Measurements from ENCODE around the gene ZNF808. TPM values are rescaled to one million over a fixed set of nuclear protein-coding genes. Genes with fewer than 3 reads are reported as not detected.

ZNF808 gene
- total RNA-seq (2022; extraction: Qiagen RNA extraction), result 0.06 to 0.26 TPM (median 0.16 TPM) in 5 replicates

GRCh38 chr19:52527134-52527955, at the start of gene ZNF808:
Gene ZNF808, plus strand, starts transcription at chr19:52527668. Its CDS starts 15,617 bp downstream, at chr19:52543285.

DNA sequence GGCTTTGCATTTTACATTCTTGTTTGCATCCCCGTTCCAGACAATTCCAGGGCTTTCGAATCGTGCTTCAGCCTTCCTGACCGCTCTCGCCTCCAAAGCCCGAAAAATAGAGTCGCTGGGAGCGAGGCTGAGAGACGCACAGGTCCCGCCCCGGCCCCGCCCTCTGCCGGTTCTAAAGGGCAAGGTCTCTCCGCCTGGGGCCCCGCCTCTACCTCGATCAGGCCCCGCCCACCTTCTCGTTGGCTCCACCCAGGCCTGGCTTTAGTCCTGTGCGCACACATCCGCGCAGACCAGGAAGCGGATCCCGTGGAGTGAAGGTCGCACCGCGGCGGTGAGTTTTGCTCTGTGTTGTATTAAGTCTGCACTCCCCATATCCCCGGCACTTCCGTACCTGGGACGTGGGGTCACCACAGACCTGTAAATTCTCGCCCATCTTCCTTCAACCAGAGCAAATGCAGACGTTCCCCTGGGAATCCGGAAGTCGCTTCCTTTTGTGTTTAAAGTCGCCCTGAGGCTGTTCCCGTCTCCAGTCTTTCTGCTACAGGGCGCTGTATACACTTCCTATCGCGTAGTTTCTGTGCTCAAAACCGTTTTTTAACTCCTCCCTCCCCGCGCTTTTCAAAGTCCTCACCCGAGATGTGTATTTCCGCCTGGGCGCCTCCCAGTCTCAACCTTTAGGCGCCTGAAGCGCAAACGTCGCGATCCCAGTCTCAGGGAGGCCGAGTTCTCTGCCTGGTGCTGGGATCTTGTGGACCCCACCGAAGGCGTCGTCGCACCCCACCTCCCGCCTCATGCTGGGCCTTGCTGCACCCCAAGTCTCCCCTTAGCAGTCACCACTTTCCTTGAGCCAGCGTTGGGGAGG, 42.8 kb downstream of the ZNF808 start, which contains the start of gene ZNF701:
ZNF701 (plus strand) TSS at position 288 of the 862 bp plus-strand sequence. CDS start 3,861 bp downstream, outside the sequence.

Other genes with a start within 250 kb of the ZNF808 start
- gene ZNF480, start 230.5 kb upstream of the ZNF808 start, total RNA-seq (2022; extraction: Qiagen RNA extraction), result 10.0 to 19.8 TPM (median 16.6 TPM) in 5 replicates
- not detected in 5 replicates for gene ZNF610, start 191.4 kb upstream of the ZNF808 start, total RNA-seq (2022; extraction: Qiagen RNA extraction)
- 0.63 to 1.2 TPM (median 0.65 TPM) in 5 replicates for gene ZNF880, start 157.7 kb upstream of the ZNF808 start, total RNA-seq (2022; extraction: Qiagen RNA extraction)
- 0.16 to 0.27 TPM (median 0.19 TPM) in 5 replicates for gene ZNF528, start 129.8 kb upstream of the ZNF808 start, total RNA-seq (2022; extraction: Qiagen RNA extraction)
- gene ZNF534, start 98.5 kb upstream of the ZNF808 start, total RNA-seq (2022; extraction: Qiagen RNA extraction), result not detected in 5 replicates
- gene ZNF578, start 74.1 kb upstream of the ZNF808 start, total RNA-seq (2022; extraction: Qiagen RNA extraction), result not detected in 5 replicates
- 0.11 to 0.28 TPM (median 0.15 TPM) in 5 replicates for gene ZNF701, start 42.6 kb downstream of the ZNF808 start, total RNA-seq (2022; extraction: Qiagen RNA extraction)
- 0.08 to 0.11 TPM (median 0.08 TPM) in 4 of 5 replicates, not detected in the other for gene ZNF83, start 110.7 kb downstream of the ZNF808 start, total RNA-seq (2022; extraction: Qiagen RNA extraction)
- 2.2 to 3.2 TPM (median 2.3 TPM) in 5 replicates for gene ZNF611, start 207.4 kb downstream of the ZNF808 start, total RNA-seq (2022; extraction: Qiagen RNA extraction)

Data from A549 treated with dexamethasone at 1 μM for 4 hours (cell line).